Esophagus squamous epithelium (tissue), 5 donors: Measurements from ENCODE around the gene ST6GAL1. TPM values are rescaled to one million over a fixed set of nuclear protein-coding genes. Genes with fewer than 3 reads are reported as not detected.
"Not testable (repeated sequence)": the region's sequence is repeated elsewhere in the genome, so short reads cannot be mapped to it uniquely, and the experiment has no call there.

Experiments
- DNase-seq: peaks from one replicate; lab custom pipeline; 2025; lab: John Stamatoyannopoulos, UW
- H3K27ac ChIP-seq, 4 donors: fragments of 200-600 bp; sonication (generic); one replicate each; pipeline ENCODE4 v1.5.1; 2016 to 2019; ENCODE audit warnings: mild to moderate bottlenecking in 1 of 4
- H3K27me3 ChIP-seq, 4 donors: fragments of 200-600 bp; sonication (generic); 1 replicate in 3 of 4; 2 replicates in 1 of 4; pipeline versions ENCODE4 v1.5.1 to v1.6.0; 2017 to 2021; ENCODE audit warnings: antibody characterized with exemption in 1 of 4
- H3K36me3 ChIP-seq, 3 donors: fragments of 200-600 bp; sonication (generic); one replicate each; pipeline ENCODE4 v1.5.1; 2016 to 2019
- H3K4me1 ChIP-seq, 3 donors: fragments of 200-600 bp; sonication (generic); one replicate each; pipeline ENCODE4 v1.5.1; 2017 to 2019
- H3K4me3 ChIP-seq, 4 donors: fragments of 200-600 bp; sonication (generic); 1 replicate in 3 of 4; 2 replicates in 1 of 4; pipeline ENCODE4 v1.5.1; 2016 to 2019; ENCODE audit warnings: mild to moderate bottlenecking in 2 of 4, moderate library complexity in 1 of 4
- H3K9me3 ChIP-seq, 3 donors: fragments of 200-600 bp; sonication (generic); one replicate each; pipeline ENCODE4 v1.5.1; 2016 to 2019
- CTCF ChIP-seq, 6 experiments: fragments of 450-650 bp in 4 of 6; fragments of 200-600 bp in 2 of 6; sonication (generic) in 2 of 6; IDR thresholded peaks; one replicate each; pipeline ENCODE4 v1.5.1; 2016 to 2019; ENCODE audit warnings: antibody characterized with exemption in 6 of 6, mild to moderate bottlenecking in 4 of 6, moderate library complexity in 4 of 6
- POLR2A ChIP-seq, 4 donors: fragments of 450-650 bp; IDR thresholded peaks; one replicate each; pipeline ENCODE4 v1.6.1; 2017; ENCODE audit warnings: antibody characterized with exemption in 4 of 4, mild to moderate bottlenecking in 4 of 4, moderate library complexity in 3 of 4
- WGBS, 2 donors: methylation state at CpG; one replicate each; pipeline ENCODE4 v1.1.5; 2018; 5-methylcytosine and 5-hydroxymethylcytosine counted together
- intact Hi-C: fragments of 100-400 bp; cut with DNase I; formaldehyde crosslinking; loops from one replicate; pipeline ENCODE4 v1.15.0; 2022
- total RNA-seq, 4 donors: library from RNA; depleted of rRNA; stranded (reverse); fragments of >200 nt; gene quantifications; one replicate each; pipeline ENCODE4 v1.1.0, GENCODE V29; 2016
- donor health status: DM: yes; HTN: yes; CAD: no.

Gene ST6GAL1
- total RNA-seq, 4 donors from 2014 or later, result 6.0 to 44.2 (median 15.2) TPM

DNA sequence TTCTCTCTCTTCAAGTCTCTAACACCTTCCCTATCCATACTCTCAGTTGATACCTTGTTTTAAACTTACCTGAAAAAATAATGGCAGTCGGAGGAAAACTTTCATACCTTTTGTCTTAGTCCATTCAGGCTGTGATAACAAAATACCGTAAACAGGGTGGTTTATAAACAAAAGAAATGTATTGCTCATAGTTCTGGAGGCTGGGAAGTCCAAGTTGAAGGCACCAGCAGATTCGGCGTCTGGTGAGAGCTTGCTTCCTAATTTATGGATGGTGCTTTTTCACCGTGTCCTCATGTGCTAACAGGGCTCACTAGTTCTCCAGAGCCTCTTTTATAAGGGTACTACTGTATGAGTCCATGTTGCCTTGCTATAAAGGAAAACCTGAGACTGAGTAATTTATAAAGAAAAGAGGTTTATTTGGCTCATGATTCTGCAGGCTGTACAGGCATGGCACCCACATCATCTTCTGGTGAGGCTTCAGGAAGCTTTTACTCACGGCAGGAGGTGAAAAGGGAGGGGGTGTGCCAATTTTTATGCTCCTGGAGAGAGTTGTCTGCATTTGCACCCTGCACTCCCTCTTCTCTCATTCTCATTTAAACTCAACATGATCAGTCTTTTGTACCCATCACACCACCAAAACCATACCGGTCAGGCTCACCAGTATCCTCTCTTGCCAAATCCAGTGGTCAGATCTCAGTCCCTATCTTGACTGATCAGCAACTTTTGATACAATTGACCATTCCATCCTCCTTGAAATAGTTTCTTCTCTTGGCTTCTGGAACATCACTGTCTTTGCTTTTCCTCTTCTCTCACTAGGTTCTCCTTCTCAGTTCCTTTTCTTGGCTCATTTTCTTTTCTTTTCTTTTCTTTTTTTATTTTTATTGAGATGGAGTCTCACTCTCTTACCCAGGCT is 21.6 kb downstream of the ST6GAL1 start:
- Histone ChIP-seq H3K27me3 (no peaks in the 10 kb centered on the region), H3K27ac (peak overlapping the region in 2 of 4 donors; percentile 49 to 51), H3K4me1 (peaks cover 0 to 44% (median 16%) of the 10 kb centered on the region in 3 donors), H3K36me3 (no peaks in the 10 kb centered on the region), H3K9me3 (no peaks in the 10 kb centered on the region), H3K4me3 (no peak overlapping the region)
- DNase-seq, result no peak
- intact Hi-C loops, result no loop called here
- TF ChIP-seq POLR2A (IDR thresholded peaks at IDR 0.05) (no peak), CTCF (IDR thresholded peaks at IDR 0.05) (no peak)
- WGBS, 2 donors, result 87 to 93% methylated on average over 7 of the region's 7 CpGs

- no peak overlapping the region for H3K4me3 ChIP-seq
- H3K9me3 ChIP-seq, result no peaks in the 10 kb centered on the region
- DNase-seq, result no peak
- H3K27ac ChIP-seq, result peak overlapping the region in 3 of 4 donors; percentile 29 to 51 (median 49)
- H3K4me1 ChIP-seq, result peaks cover 0 to 32% (median 10%) of the 10 kb centered on the region in 3 donors
- 52 to 61% methylated on average over 4 of the region's 4 CpGs for whole genome bisulfite sequencing, 2 donors
- H3K36me3 ChIP-seq, result no peaks in the 10 kb centered on the region
- H3K27me3 ChIP-seq, result no peaks in the 10 kb centered on the region
- intact Hi-C loops, result no loop called here
- TF ChIP-seq POLR2A (IDR thresholded peaks at IDR 0.05) (no peak), CTCF (IDR thresholded peaks at IDR 0.05) (no peak)
These were observed 22.7 kb downstream of the ST6GAL1 start for GRCh38 chr3:186953011-186953487.

GRCh38 chr3:186953992-186954699 is 23.8 kb downstream of the ST6GAL1 start:
- Histone ChIP-seq H3K4me1 (peaks cover 0 to 21% (median 8%) of the 10 kb centered on the region in 3 donors), H3K27ac (peak overlapping the region in 1 of 4 donors; percentile 49)
- DNase-seq, intact Hi-C loops, H3K9me3 ChIP-seq, H3K36me3 ChIP-seq, H3K27me3 ChIP-seq, H3K4me3 ChIP-seq: not testable (repeated sequence)
- 68 to 76% methylated on average over 6 of the region's 6 CpGs for WGBS, 2 donors

DNA sequence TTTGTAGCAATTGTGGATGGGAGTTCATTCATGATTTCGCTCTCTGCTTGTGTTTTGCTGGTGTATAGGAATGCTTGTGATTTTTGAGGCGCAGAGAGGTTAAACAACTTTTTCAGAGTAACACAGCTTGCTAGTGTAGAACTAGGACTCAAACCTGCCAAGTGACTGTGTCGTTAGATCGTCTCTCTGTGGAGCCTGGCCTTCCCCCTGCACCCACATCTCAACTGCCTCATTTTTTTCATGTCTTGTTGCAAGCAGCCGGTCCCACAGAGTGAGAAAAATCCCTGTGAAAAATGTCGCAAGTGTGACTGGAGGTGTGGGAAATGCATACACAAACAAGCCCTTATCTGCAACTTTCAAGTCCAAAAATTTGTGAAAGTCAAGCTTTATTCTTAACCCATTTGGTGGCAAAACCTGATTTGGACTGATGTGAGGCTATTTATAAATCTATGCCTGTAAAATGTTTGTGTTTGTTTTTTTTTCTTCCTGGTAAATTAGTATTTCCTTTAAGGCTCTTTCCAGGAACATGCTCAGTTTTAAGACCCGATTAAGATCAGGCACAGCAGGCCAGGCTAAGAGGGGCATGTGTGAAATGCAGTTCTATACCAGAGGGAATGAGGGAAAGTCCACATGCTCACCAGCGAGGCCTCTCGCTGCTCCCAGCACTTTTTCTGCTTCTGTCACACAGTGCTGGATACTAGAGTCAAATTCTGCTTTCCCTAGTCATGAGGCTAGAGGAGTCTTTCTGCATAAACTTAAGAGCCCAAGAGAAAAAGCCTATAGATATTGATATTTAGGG is 25.8 kb downstream of the ST6GAL1 start:
- 76 to 80% methylated on average over 8 to 9 of the region's 9 CpGs for WGBS, 2 donors
- H3K4me3 ChIP-seq, result no peak overlapping the region
- peaks cover 0 to 15% (median 0%) of the 10 kb centered on the region in 3 donors for H3K4me1 ChIP-seq
- intact Hi-C loops, result no loop called here
- no peaks in the 10 kb centered on the region for H3K27me3 ChIP-seq
- no peak overlapping the region for H3K27ac ChIP-seq
- no peak for DNase-seq
- TF ChIP-seq POLR2A (IDR thresholded peaks at IDR 0.05), result no peak
- no peak for TF ChIP-seq CTCF (IDR thresholded peaks at IDR 0.05)
- no peaks in the 10 kb centered on the region for H3K9me3 ChIP-seq
- no peaks in the 10 kb centered on the region for H3K36me3 ChIP-seq

DNA sequence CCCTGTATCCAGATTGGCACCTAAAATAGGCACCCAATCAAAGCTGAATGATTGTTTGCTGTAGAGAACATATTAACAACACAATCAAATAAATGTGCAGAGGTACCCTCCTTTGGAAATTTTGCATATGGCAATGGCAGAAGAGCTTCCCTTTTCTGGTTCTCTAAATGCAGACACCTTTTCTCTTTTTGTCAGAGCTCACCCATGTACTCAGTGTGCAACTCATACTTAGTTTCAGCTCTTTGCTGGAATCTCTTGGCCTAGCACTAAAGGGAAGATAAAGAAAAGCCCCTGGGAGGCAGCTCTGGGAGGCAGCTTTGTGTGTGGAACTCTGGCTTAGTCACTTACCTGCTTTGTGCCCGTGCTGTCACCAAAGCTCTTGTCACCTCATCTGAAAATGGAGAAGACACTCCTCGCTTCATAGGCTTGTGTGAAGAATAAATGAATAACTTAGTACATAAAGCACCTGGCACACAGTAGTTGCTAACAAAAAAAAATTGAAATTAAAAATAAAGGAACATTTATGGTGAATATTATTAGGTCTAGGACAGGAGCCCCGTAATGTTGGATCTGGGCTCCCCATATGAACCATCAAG is 28.8 kb downstream of the ST6GAL1 start:
- DNase-seq, result no peak
- intact Hi-C loops, result no loop called here
- Histone ChIP-seq H3K27me3 (no peaks in the 10 kb centered on the region), H3K27ac (no peak overlapping the region), H3K4me3 (no peak overlapping the region), H3K36me3 (no peaks in the 10 kb centered on the region), H3K4me1 (peaks cover 0 to 9% (median 0%) of the 10 kb centered on the region in 3 donors), H3K9me3 (no peaks in the 10 kb centered on the region)
- TF ChIP-seq CTCF (IDR thresholded peaks at IDR 0.05) (no peak), POLR2A (IDR thresholded peaks at IDR 0.05) (no peak)
- 84 to 97% methylated on average over 3 of the region's 3 CpGs for WGBS, 2 donors
